HG03565 (cell line): ENCODE data around the gene AURKAIP1.
"Not testable (repeated sequence)": the region's sequence is repeated elsewhere in the genome, so short reads cannot be mapped to it uniquely, and the experiment has no call there.

Experiments
- ATAC-seq: cut with Tn5 transposase; IDR thresholded peaks from one replicate; pipeline ENCODE4 v1.9.1; 2021; ENCODE audit warnings: mild to moderate bottlenecking, moderate library complexity; ENCODE audit not compliant: unreplicated experiment

AURKAIP1 gene

GRCh38 chr1:1406821-1407635, 32.0 kb upstream of the AURKAIP1 start, which contains the start of gene MRPL20:
TSS of gene MRPL20 (minus strand) at chr1:1407293. CDS start at chr1:1407217, 76 bp downstream.
- peak; percentile 76 for ATAC-seq

GRCh38 chr1:1406101-1406820, 31.3 kb upstream of the AURKAIP1 start:
- ATAC-seq: no peak

- no peak for ATAC-seq
Observed at GRCh38 chr1:1403653-1404052, 28.6 kb upstream of the AURKAIP1 start.

GRCh38 chr1:1402901-1403392, 27.9 kb upstream of the AURKAIP1 start:
- ATAC-seq: not testable (repeated sequence)

- no peak for ATAC-seq
Observed at GRCh38 chr1:1402072-1402900, 27.3 kb upstream of the AURKAIP1 start.

GRCh38 chr1:1401457-1402010, 26.5 kb upstream of the AURKAIP1 start:
- ATAC-seq: no peak

GRCh38 chr1:1400576-1401456, 25.8 kb upstream of the AURKAIP1 start:
- no peak for ATAC-seq

- no peak for ATAC-seq
Observed at GRCh38 chr1:1399872-1400575, 25.0 kb upstream of the AURKAIP1 start.

GRCh38 chr1:1399187-1399871, 24.3 kb upstream of the AURKAIP1 start, which contains the start of gene CCNL2:
TSS of gene CCNL2 (minus strand) at chr1:1399335. CDS start at chr1:1399306, 29 bp downstream.
- ATAC-seq: peak; percentile 87

GRCh38 chr1:1398677-1399186, 23.7 kb upstream of the AURKAIP1 start:
- peak; percentile 15 for ATAC-seq

GRCh38 chr1:1397839-1398523, 23.0 kb upstream of the AURKAIP1 start:
- no peak for ATAC-seq

GRCh38 chr1:1395166-1395565, 20.2 kb upstream of the AURKAIP1 start:
- ATAC-seq: no peak

GRCh38 chr1:1394116-1394515, 19.1 kb upstream of the AURKAIP1 start:
- no peak for ATAC-seq

- ATAC-seq: no peak
Observed at GRCh38 chr1:1393428-1393827, 18.4 kb upstream of the AURKAIP1 start.

GRCh38 chr1:1393014-1393413, 18.0 kb upstream of the AURKAIP1 start:
- ATAC-seq: no peak

GRCh38 chr1:1391225-1391624, 16.2 kb upstream of the AURKAIP1 start:
- ATAC-seq: no peak

- ATAC-seq: no peak
Observed at GRCh38 chr1:1390675-1391074, 15.7 kb upstream of the AURKAIP1 start.

GRCh38 chr1:1388078-1388472, 13.1 kb upstream of the AURKAIP1 start:
- no peak for ATAC-seq
